CD8-positive, alpha-beta memory T cell (primary cell): ENCODE data around the gene SLC36A2. TPM values are rescaled to one million over a fixed set of nuclear protein-coding genes. Genes with fewer than 3 reads are reported as not detected.

Source experiments
- CTCF ChIA-PET: fragments of 350-600 bp; sonication (Branson Sonifier 250); formaldehyde crosslinking; loops from one replicate; lab custom pipeline; 2021; ENCODE audit warnings: antibody characterized with exemption; lab: Charles Lee
- POLR2A ChIA-PET: fragments of 350-600 bp; sonication (Branson Sonifier 250); formaldehyde crosslinking; loops from one replicate; lab custom pipeline; 2021; ENCODE audit warnings: antibody characterized with exemption; lab: Charles Lee
- DNase-seq, 5 donors: peaks; one replicate each; pipeline versions ENCODE4 v3.0.0 to v3.0.0-alpha.2; 2020 to 2022; ENCODE audit warnings: mixed read lengths in 1 of 5
- H3K27ac ChIP-seq: one replicate; pipeline ENCODE4 v1.7.0; 2013; ENCODE audit warnings: low read depth, mild to moderate bottlenecking, low read length, moderate library complexity
- H3K27me3 ChIP-seq: 2 replicates; pipeline ENCODE4 v1.7.0; 2013; ENCODE audit warnings: low read length, mild to moderate bottlenecking; ENCODE audit not compliant: insufficient read depth, poor library complexity, severe bottlenecking
- H3K36me3 ChIP-seq: 2 replicates; pipeline ENCODE4 v1.7.0; 2013; ENCODE audit warnings: mild to moderate bottlenecking, low read length, moderate library complexity; ENCODE audit not compliant: insufficient read depth
- H3K4me1 ChIP-seq: 2 replicates; pipeline ENCODE4 v1.7.0; 2013; ENCODE audit warnings: mild to moderate bottlenecking, low read length, moderate library complexity; ENCODE audit not compliant: insufficient read depth
- H3K4me3 ChIP-seq: 2 replicates; pipeline ENCODE4 v1.7.0; 2013; ENCODE audit warnings: mild to moderate bottlenecking, low read length
- H3K9me3 ChIP-seq: 2 replicates; pipeline ENCODE4 v1.7.0; 2013; ENCODE audit warnings: mild to moderate bottlenecking, low read length
- H3K27ac Mint-ChIP-seq, 8 donors: one replicate each; pipeline ENCODE4 v1.8.0; 2020 to 2021; ENCODE audit warnings: mixed read lengths in 8 of 8, mild to moderate bottlenecking in 6 of 8, inconsistent platforms in 3 of 8, moderate library complexity in 3 of 8
- H3K27me3 Mint-ChIP-seq, 2 donors: one replicate each; pipeline ENCODE4 v1.8.0; 2020 to 2021; ENCODE audit warnings: mixed read lengths in 2 of 2, mild to moderate bottlenecking in 1 of 2, moderate library complexity in 1 of 2
- H3K36me3 Mint-ChIP-seq, 3 donors: one replicate each; pipeline ENCODE4 v1.8.0; 2020 to 2021; ENCODE audit warnings: mixed read lengths in 3 of 3, inconsistent platforms in 1 of 3, mild to moderate bottlenecking in 1 of 3
- H3K4me1 Mint-ChIP-seq, 3 donors: one replicate each; pipeline ENCODE4 v1.8.0; 2020 to 2021; ENCODE audit warnings: mixed read lengths in 3 of 3, inconsistent platforms in 1 of 3, mild to moderate bottlenecking in 1 of 3
- H3K4me3 Mint-ChIP-seq, 7 donors: one replicate each; pipeline ENCODE4 v1.8.0; 2020 to 2021; ENCODE audit warnings: mixed read lengths in 7 of 7, mild to moderate bottlenecking in 6 of 7, moderate library complexity in 4 of 7, inconsistent platforms in 2 of 7
- H3K9me3 Mint-ChIP-seq, 5 donors: one replicate each; pipeline ENCODE4 v1.8.0; 2020 to 2022; ENCODE audit warnings: mixed read lengths in 5 of 5, mild to moderate bottlenecking in 3 of 5, moderate library complexity in 2 of 5, inconsistent platforms in 1 of 5
- polyA plus RNA-seq: library from polyadenylated mRNA; unstranded; fragments of 300-500 nt; fragmentation: Illumina TruSeq; gene quantifications from one replicate; pipeline ENCODE4 v1.2.3, GENCODE V29; 2021
- total RNA-seq, 2 experiments: library from RNA; stranded (reverse); gene quantifications; one replicate each; pipeline ENCODE4 v1.2.3, GENCODE V29; 2021

SLC36A2 gene
- total and polyA plus RNA-seq, 3 experiments from 2014 or later: not detected

DNA sequence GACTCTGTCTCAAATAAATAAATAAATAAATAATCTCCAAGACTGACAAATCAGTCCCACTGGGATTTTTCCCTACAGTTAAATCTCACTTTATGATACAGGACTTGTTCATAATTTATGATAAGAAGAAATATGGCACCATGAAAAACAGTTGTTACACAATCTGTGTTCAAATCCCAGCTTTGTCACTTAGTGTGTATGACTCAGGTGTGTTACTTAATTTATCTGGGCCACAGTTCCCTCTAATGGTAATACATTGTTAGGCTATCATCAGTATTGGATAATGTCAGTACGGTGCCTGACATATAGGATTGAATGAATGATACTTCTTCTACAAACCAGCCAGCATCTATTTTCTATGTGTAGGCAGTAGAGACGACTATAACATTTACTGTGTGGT lies 66.9 kb downstream of the SLC36A2 start:
- H3K27ac Mint-ChIP-seq: no peak overlapping the region
- no peak overlapping the region for H3K4me3 ChIP-seq
- no peaks in the 10 kb centered on the region for H3K9me3 ChIP-seq
- H3K36me3 Mint-ChIP-seq: no peaks in the 10 kb centered on the region
- CTCF ChIA-PET: no interaction called here
- H3K27me3 Mint-ChIP-seq: peaks cover 8 to 10% of the 10 kb centered on the region in 2 donors
- H3K27me3 ChIP-seq: no peaks in the 10 kb centered on the region
- no peak for DNase-seq
- no peaks in the 10 kb centered on the region for H3K4me1 ChIP-seq
- POLR2A ChIA-PET: no interaction called here
- no peaks in the 10 kb centered on the region for H3K4me1 Mint-ChIP-seq
- no peak overlapping the region for H3K27ac ChIP-seq
- H3K9me3 Mint-ChIP-seq: no peaks in the 10 kb centered on the region
- no peak overlapping the region for H3K4me3 Mint-ChIP-seq
- no peaks in the 10 kb centered on the region for H3K36me3 ChIP-seq

- H3K4me1 Mint-ChIP-seq: no peaks in the 10 kb centered on the region
- CTCF ChIA-PET: no interaction called here
These were observed 68.5 kb downstream of the SLC36A2 start for GRCh38 chr5:151278845-151279244.

DNA sequence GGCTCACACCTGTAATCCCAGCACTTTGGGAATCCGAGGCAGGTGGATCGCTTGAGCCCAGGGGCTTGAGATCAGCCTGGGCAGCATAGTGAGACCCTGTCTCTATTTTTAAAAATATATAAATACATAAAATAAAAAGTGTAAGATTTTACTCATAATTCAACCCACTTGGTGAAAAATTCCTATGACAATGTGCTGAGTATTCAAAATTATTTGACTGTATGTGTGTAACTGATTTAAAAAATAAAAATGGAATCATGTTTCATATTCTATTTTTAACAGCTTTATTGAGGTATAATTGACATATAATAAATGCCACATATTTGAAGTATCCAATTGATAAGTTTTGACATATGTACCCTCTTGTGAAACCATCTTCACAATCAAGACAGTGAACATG lies 71.6 kb downstream of the SLC36A2 start:
- Mint-ChIP-seq H3K27me3 (peaks cover 2 to 4% of the 10 kb centered on the region in 2 donors), H3K27ac (peak overlapping the region in 1 of 8 donors; percentile 9), H3K4me1 (no peaks in the 10 kb centered on the region), H3K9me3 (no peaks in the 10 kb centered on the region), H3K36me3 (no peaks in the 10 kb centered on the region), H3K4me3 (no peak overlapping the region)
- Histone ChIP-seq H3K4me1 (no peaks in the 10 kb centered on the region), H3K27me3 (no peaks in the 10 kb centered on the region), H3K27ac (no peak overlapping the region), H3K36me3 (no peaks in the 10 kb centered on the region), H3K4me3 (no peak overlapping the region), H3K9me3 (no peaks in the 10 kb centered on the region)
- POLR2A ChIA-PET: no interaction called here
- CTCF ChIA-PET: no interaction called here
- DNase-seq: no peak

More at GRCh38 chr5:151278845-151279244, 68.5 kb downstream of the SLC36A2 start:
- Mint-ChIP-seq H3K9me3 (no peaks in the 10 kb centered on the region), H3K4me3 (no peak overlapping the region), H3K27me3 (peaks cover 8 to 11% of the 10 kb centered on the region in 2 donors), H3K27ac (no peak overlapping the region), H3K36me3 (no peaks in the 10 kb centered on the region)
- no peaks in the 10 kb centered on the region for H3K4me1 ChIP-seq
- H3K36me3 ChIP-seq: no peaks in the 10 kb centered on the region
- H3K27ac ChIP-seq: no peak overlapping the region
- no peaks in the 10 kb centered on the region for H3K27me3 ChIP-seq
- POLR2A ChIA-PET: no interaction called here
- H3K9me3 ChIP-seq: no peaks in the 10 kb centered on the region
- no peak overlapping the region for H3K4me3 ChIP-seq
- no peak for DNase-seq

GRCh38 chr5:151274666-151275065 lies 72.7 kb downstream of the SLC36A2 start:
- Mint-ChIP-seq H3K27me3 (peaks cover 0 to 2% of the 10 kb centered on the region in 2 donors), H3K36me3 (no peaks in the 10 kb centered on the region), H3K9me3 (no peaks in the 10 kb centered on the region), H3K4me3 (no peak overlapping the region), H3K27ac (no peak overlapping the region), H3K4me1 (no peaks in the 10 kb centered on the region)
- ChIA-PET CTCF (no interaction called here), POLR2A (no interaction called here)
- Histone ChIP-seq H3K4me1 (no peaks in the 10 kb centered on the region), H3K4me3 (no peak overlapping the region), H3K27me3 (no peaks in the 10 kb centered on the region), H3K36me3 (no peaks in the 10 kb centered on the region), H3K27ac (no peak overlapping the region), H3K9me3 (no peaks in the 10 kb centered on the region)
- no peak for DNase-seq

GRCh38 chr5:151271336-151271735 lies 76.0 kb downstream of the SLC36A2 start:
- H3K4me1 ChIP-seq: no peaks in the 10 kb centered on the region
- ChIA-PET CTCF (no interaction called here), POLR2A (no interaction called here)
- no peak overlapping the region for H3K27ac Mint-ChIP-seq
- no peak overlapping the region for H3K4me3 Mint-ChIP-seq
- no peak overlapping the region for H3K27ac ChIP-seq
- H3K36me3 Mint-ChIP-seq: peaks cover 15 to 30% (median 17%) of the 10 kb centered on the region in 3 donors
- no peak for DNase-seq
- no peaks in the 10 kb centered on the region for H3K9me3 Mint-ChIP-seq
- H3K27me3 ChIP-seq: no peaks in the 10 kb centered on the region
- H3K27me3 Mint-ChIP-seq: peaks cover 0 to 2% of the 10 kb centered on the region in 2 donors
- H3K36me3 ChIP-seq: peaks cover 8% of the 10 kb centered on the region
- H3K4me3 ChIP-seq: no peak overlapping the region
- no peaks in the 10 kb centered on the region for H3K9me3 ChIP-seq
- no peaks in the 10 kb centered on the region for H3K4me1 Mint-ChIP-seq

GRCh38 chr5:151270599-151270998 lies 76.8 kb downstream of the SLC36A2 start:
- Mint-ChIP-seq H3K4me1 (no peaks in the 10 kb centered on the region), H3K9me3 (no peaks in the 10 kb centered on the region), H3K27me3 (peaks cover 0 to 2% of the 10 kb centered on the region in 2 donors), H3K36me3 (peaks cover 15 to 32% (median 17%) of the 10 kb centered on the region in 3 donors), H3K27ac (no peak overlapping the region), H3K4me3 (no peak overlapping the region)
- no peak overlapping the region for H3K4me3 ChIP-seq
- ChIA-PET CTCF (no interaction called here), POLR2A (no interaction called here)
- DNase-seq: no peak
- H3K4me1 ChIP-seq: no peaks in the 10 kb centered on the region
- H3K27ac ChIP-seq: no peak overlapping the region
- peaks cover 8% of the 10 kb centered on the region for H3K36me3 ChIP-seq
- no peaks in the 10 kb centered on the region for H3K9me3 ChIP-seq
- H3K27me3 ChIP-seq: no peaks in the 10 kb centered on the region

- Mint-ChIP-seq H3K9me3 (no peaks in the 10 kb centered on the region), H3K4me3 (no peak overlapping the region), H3K36me3 (peaks cover 15 to 47% (median 30%) of the 10 kb centered on the region in 3 donors), H3K4me1 (peaks cover 0 to 2% (median 0%) of the 10 kb centered on the region in 3 donors), H3K27me3 (no peaks in the 10 kb centered on the region), H3K27ac (no peak overlapping the region)
- POLR2A ChIA-PET: no interaction called here
- no peak for DNase-seq
- no peaks in the 10 kb centered on the region for H3K4me1 ChIP-seq
- CTCF ChIA-PET: interaction anchor here (1.0 kb wide), 1 partner anchor 153 kb away, joined by 3 read pairs; no protein-coding TSS in a partner anchor
- no peak overlapping the region for H3K27ac ChIP-seq
- no peaks in the 10 kb centered on the region for H3K9me3 ChIP-seq
- no peaks in the 10 kb centered on the region for H3K27me3 ChIP-seq
- H3K36me3 ChIP-seq: peaks cover 8% of the 10 kb centered on the region
- no peak overlapping the region for H3K4me3 ChIP-seq
These were observed 79.7 kb downstream of the SLC36A2 start for GRCh38 chr5:151267491-151268260.
